Stimulated activated CD8-positive, alpha-beta memory T cell treated with anti-CD3 and anti-CD28 coated beads, Interleukin-2, amount 100 ng/mL, for 1 hour (primary cell): ENCODE data around the gene DLX1.

Experiments used
- DNase-seq, 2 donors: peaks; one replicate each; pipeline ENCODE4 v3.0.0-alpha.2; 2020; ENCODE audit warnings: low read depth in 2 of 2

Gene DLX1

GRCh38 chr2:172087207-172087779 is 2.0 kb downstream of the DLX1 start:
- DNase-seq, result no peak

DNA sequence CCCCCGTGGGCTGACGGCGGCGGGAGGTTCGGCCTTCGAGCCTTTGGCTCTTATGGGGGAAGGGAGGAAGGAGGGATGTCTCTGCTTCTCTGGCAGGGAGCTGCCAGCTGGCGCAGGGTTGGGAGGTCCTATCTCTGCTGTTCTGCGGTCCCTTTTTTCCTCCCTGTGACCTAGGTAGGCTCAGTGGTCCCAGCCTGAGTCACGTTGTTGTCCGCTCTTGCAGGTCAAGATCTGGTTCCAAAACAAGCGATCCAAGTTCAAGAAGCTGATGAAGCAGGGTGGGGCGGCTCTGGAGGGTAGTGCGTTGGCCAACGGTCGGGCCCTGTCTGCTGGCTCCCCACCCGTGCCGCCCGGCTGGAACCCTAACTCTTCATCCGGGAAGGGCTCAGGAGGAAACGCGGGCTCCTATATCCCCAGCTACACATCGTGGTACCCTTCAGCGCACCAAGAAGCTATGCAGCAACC is 2.5 kb downstream of the DLX1 start:
- DNase-seq, result no peak

- DNase-seq, result no peak
Measured at GRCh38 chr2:172088245-172089004, 3.1 kb downstream of the DLX1 start.

DNA sequence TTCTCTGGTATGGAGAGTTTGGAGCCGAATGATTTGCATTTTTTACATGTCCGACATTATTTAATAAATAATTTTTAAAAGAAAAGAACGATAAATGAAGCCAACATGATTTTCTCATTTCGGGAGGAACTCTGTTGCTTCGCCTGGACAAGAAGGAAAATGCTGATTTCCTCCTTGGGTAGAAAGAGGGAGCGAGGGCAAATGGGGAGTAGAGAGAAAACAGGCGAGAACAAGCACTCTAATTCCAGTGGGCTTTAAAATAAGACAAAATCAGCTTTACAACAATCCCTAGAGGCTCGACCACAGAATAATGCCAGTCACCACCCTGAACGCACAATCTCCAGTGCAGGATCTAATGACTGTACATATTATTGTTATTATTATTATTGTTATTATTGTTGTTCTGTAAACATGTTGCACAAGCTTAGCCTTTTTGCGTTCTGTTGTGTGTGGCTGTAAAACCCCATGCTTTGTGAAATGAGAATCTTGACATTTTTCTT is 3.7 kb downstream of the DLX1 start:
- no peak for DNase-seq

- DNase-seq, result no peak
Measured at GRCh38 chr2:172089633-172090032, 4.3 kb downstream of the DLX1 start.

DNA sequence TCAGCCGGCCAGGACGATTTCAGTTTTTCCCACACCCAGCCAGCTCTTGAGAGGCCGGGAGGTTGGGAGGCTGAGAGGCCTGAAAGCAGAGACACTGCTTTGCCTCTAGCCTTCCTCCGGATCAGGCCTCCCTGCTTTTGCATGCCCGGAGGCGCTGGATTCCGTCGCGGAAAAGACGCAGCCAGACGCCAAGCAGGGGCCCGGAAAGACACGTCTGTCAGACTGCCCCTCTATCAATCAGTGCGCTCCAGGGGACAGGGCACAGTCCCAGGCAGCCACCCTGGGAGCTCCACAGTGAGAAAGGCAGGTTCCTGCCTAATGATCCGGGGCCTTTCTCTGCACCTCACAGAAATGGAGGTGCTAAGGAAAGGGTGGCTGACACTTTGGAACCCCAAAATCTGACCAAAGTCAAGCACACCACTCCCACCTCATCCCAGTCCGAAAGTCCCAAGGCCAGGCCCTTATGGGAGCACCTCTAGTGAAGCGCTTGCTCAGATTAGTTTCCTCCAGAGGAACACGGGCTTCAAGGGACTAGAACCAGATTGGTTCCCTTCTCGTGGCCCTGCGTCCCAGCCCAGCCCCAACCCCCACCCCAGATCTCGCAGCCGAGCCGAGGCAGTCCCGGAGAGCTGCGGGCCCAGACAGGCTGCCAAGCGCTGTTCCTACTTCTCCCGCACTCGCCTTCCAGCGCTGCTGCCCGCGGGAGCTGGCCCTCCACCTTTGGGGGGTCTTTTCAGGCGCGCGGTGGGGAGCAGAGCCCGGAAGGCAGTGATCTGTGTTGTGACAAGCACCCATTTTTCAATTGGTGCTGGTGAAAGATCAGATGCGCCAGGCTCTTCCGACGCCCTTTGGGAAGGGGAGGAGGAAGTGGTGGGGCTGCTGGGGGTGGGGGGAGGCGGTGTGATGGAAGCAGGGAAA is 5.0 kb downstream of the DLX1 start:
- DNase-seq, result no peak

- no peak for DNase-seq
Measured at GRCh38 chr2:172091000-172091641, 5.8 kb downstream of the DLX1 start.

- no peak for DNase-seq
Measured at GRCh38 chr2:172091761-172092566, 6.7 kb downstream of the DLX1 start.

DNA sequence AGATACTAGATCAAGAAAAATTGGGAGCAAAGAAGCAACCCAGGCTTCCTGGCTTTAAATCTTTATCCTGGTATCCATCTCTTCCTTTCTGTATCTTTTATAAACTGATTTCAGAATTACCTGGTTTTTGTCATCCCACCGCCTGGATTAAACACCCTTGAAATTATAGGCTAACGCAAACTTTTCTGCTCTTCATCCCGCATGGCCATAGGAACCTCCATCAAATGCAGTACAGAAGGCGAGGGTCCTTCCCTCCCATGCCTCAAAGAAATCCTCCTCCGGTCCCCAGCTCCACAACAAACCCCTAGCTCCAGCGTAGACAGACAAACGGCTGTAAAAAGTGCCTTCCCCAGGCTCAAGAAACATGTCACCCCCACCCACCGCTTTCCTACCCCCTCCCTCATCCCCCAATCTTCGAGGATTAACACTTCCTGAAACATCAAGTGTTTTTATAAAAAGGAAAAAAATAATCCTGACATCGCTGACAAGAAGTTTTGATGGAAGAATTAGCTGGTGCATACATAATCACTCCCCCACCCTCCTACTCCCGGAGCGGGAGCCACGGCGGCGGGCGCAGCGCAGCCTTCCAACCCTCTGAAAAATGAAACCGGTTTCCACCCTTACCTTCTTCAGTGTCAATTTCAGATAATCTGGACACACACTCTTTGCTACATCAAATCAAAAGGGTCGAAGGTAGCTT is 7.6 kb downstream of the DLX1 start:
- DNase-seq, result no peak

GRCh38 chr2:172093416-172094293 is 8.3 kb downstream of the DLX1 start:
- no peak for DNase-seq

DNA sequence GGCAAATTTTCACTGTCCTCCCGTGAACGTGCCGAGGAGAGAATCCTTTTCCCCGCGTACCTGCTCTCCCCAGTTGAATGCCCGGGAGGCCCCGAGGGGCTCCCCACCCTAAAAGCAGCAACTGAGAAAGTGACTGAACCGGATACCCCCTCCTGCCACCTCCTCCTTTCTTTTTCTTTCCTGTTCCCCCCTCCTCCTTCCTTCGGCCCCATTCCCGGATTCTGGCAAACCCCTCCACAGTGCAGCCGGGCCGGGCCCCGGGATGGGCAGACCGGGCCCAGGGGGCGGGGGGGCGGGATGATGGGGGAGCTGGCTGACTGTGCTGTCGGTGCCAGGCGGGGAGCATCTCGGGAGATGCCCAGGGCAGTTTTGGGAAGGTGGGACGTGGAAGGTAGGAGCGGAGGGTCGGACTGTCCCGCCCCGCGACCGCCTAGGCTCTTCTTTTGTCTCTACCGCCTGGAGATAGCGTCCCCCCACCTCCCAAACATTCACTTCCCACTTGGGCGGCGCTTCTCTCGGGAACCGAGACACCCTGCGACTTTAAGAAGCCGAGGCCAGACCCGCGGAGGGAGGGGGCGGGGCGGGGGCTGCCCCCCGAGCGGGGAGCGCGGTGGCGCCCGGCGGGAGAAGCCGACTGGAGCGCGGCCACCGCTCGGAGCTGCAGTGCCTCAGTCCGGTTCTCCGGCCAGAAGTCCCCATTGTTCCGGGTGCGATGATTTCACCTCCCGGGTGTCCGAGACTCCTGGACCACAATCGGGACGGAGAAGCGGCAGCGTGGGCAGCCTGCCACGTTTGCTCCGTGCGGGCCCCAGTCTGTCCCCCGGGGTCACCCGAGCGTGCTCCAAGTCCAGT is 9.2 kb downstream of the DLX1 start:
- no peak for DNase-seq

DNA sequence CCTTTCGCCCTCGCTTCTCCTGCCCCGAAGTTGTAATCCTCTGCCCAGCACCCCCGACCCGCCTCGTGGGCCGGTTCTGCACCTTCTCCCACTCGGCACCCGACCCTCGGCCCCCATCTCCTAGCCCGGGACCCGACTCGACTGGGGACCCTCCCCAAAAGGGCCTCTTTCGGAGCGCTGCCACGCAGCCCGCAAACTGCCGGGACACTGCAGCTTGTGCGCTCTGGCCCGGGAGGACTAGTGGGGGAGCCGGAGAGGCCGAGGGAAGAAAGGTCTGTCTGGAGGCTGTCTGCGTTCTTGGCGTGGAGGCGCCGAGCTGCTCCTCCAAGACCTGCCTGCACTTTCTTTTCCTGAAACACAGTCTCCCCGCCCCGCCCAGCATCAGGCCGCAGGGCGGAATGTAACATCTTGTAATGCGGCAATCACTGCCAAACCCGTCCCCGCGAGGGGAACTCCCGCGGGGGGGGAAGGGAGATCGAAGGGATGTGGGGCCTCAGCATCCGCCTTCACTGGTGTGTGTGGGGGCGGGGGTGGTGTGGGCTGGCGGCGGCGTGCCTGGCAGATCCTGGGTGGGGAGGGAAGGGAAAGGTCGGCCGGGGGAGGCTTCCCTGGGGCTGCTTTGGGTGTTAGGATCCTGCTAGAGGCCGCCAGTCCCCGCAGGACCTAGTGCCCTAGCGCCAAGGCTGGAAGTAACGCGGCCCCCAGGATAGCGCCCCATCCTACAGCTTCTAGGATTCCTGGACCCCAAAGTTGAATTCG is 10.0 kb downstream of the DLX1 start:
- DNase-seq, result peak; percentile 48 to 56

DNA sequence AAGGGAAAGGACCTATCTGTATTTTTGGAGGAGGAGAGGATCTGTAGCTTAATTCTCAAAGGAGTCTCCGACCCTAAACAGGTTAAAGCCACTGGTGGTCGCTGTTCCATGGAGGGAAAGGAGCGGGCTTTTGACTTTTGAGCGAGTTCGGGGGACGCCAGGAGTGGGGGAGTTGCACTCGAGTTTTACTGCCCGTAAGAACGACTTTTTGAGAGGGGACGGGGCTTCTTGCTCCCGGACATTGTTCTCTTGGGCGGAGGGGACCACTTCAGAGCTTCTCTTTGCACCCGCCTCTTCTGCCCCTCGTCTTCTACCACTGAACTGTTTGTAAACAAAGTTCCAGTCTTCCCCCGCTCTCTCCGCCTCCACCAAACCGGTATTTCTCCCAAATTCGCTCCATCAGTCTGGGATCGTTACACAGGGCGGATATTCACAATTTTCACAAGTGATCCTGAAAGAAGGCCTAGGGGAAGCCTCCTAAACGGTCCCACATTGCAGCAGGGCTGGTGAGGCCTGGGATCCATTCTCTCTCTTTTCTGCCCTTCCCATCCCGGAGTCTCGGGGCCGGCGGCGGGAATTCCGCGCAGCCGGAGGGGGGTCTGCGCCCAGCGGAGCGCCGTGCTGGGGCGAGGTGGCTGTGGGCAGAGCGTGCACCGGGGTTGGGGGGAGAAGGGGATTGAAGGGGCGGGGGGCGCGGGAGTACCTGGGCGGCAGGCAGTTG is 10.8 kb downstream of the DLX1 start:
- no peak for DNase-seq

- no peak for DNase-seq
Measured at GRCh38 chr2:172096626-172097547, 11.6 kb downstream of the DLX1 start.

GRCh38 chr2:172097557-172098131 is 12.3 kb downstream of the DLX1 start:
- no peak for DNase-seq

- DNase-seq, result no peak
Measured at GRCh38 chr2:172098287-172098649, 13.0 kb downstream of the DLX1 start.
